K562 (cell line): ENCODE results near the gene SHB. TPM values are rescaled to one million over a fixed set of nuclear protein-coding genes. Genes with fewer than 3 reads are reported as not detected.

Experiments used
- ADNP ChIP-seq: fragments of 200-800 bp; sonication (Bioruptor generic); IDR thresholded peaks from 2 replicates; pipeline ENCODE4 v1.6.1; 2016; ENCODE audit warnings: missing genetic modification characterization, missing compliant biosample characterization
- BRD4 ChIP-seq: fragments of 200-600 bp; sonication (generic); IDR thresholded peaks from 2 replicates; pipeline ENCODE4 v1.6.1; 2017; ENCODE audit warnings: inconsistent platforms
- CBFA2T3 ChIP-seq: fragments of 450-650 bp; IDR thresholded peaks from 2 replicates; pipeline ENCODE4 v1.6.1; 2017
- EP400 ChIP-seq: fragments of 450-650 bp; IDR thresholded peaks from 2 replicates; pipeline ENCODE4 v1.6.1; 2017; ENCODE audit warnings: antibody characterized with exemption, mild to moderate bottlenecking, moderate library complexity
- ILF3 ChIP-seq: fragments of 450-650 bp; IDR thresholded peaks from 2 replicates; pipeline ENCODE4 v1.6.1; 2018; ENCODE audit warnings: antibody characterized with exemption, mild to moderate bottlenecking, moderate library complexity, borderline replicate concordance
- KDM5B ChIP-seq: fragments of 200-600 bp; sonication (generic); IDR thresholded peaks from 2 replicates; pipeline ENCODE4 v1.6.1; 2012; ENCODE audit warnings: low read depth, mild to moderate bottlenecking, moderate library complexity, low read length, control low read depth, inconsistent platforms; ENCODE audit not compliant: insufficient replicate concordance
- NCOA1 ChIP-seq: fragments of 450-650 bp; IDR thresholded peaks from 2 replicates; pipeline ENCODE4 v1.6.1; 2016; ENCODE audit warnings: low read depth
- NFXL1 ChIP-seq: fragments of 450-650 bp; formaldehyde crosslinking; IDR thresholded peaks from 2 replicates; pipeline ENCODE4 v1.4.0; 2021; ENCODE audit warnings: mild to moderate bottlenecking
- RAD21 ChIP-seq, 2 experiments: fragments of 250-450 bp in 1 of 2; fragments of 450-650 bp in 1 of 2; sonication (Bioruptor Pico) in 1 of 2; formaldehyde crosslinking in 1 of 2; IDR thresholded peaks in 1 of 2; conservative IDR thresholded peaks in 1 of 2; 2 replicates each; pipeline versions ENCODE4 v1.4.0 to v1.8.0; 2020 to 2022; ENCODE audit warnings: mild to moderate bottlenecking in 2 of 2, moderate library complexity in 1 of 2
- RFX5 ChIP-seq: IDR thresholded peaks from 2 replicates; pipeline ENCODE4 v1.6.1; 2011; ENCODE audit warnings: low read depth, mild to moderate bottlenecking, improper control_type of control experiment, low read length
- RNF2 ChIP-seq: sonication (generic); IDR thresholded peaks from 2 replicates; pipeline ENCODE4 v1.6.1; 2016
- SIRT6 ChIP-seq: IDR thresholded peaks from one replicate; pipeline ENCODE4 v1.6.1; 2012; ENCODE audit warnings: low read depth, mild to moderate bottlenecking, control low read depth, inconsistent platforms, low read length, moderate library complexity
- SMAD2 ChIP-seq: fragments of 150-350 bp; IDR thresholded peaks from 2 replicates; pipeline ENCODE4 v1.6.1; 2014; ENCODE audit warnings: low read depth, mild to moderate bottlenecking, low read length
- SMAD4 ChIP-seq: fragments of 250-450 bp; sonication (Bioruptor Pico); conservative IDR thresholded peaks from 2 replicates; pipeline ENCODE4 v1.8.0; 2021; ENCODE audit warnings: inconsistent platforms, mild to moderate bottlenecking, moderate library complexity
- SOX6 ChIP-seq: fragments of 450-650 bp; IDR thresholded peaks from 2 replicates; pipeline ENCODE4 v1.6.1; 2014; ENCODE audit warnings: mild to moderate bottlenecking
- SPI1 ChIP-seq: IDR thresholded peaks from 2 replicates; pipeline ENCODE4 v1.6.1; 2011; ENCODE audit warnings: low read depth, low read length, control low read depth, borderline replicate concordance
- ZBTB7A ChIP-seq: IDR thresholded peaks from 2 replicates; pipeline ENCODE4 v1.6.1; 2011; ENCODE audit warnings: low read depth, mild to moderate bottlenecking, low read length, moderate library complexity, borderline replicate concordance; ENCODE audit not compliant: control insufficient read depth
- ZNF445 ChIP-seq: fragments of 250-450 bp; sonication (Bioruptor Pico); IDR thresholded peaks from 2 replicates; pipeline ENCODE4 v1.4.0; 2020; ENCODE audit warnings: low read depth, mild to moderate bottlenecking, moderate library complexity
- ZNF696 ChIP-seq: fragments of 250-450 bp; sonication (Bioruptor Pico); conservative IDR thresholded peaks from 2 replicates; pipeline ENCODE4 v1.4.0; 2020; ENCODE audit warnings: mild to moderate bottlenecking, moderate library complexity
- polyA plus RNA-seq, 8 experiments: library from polyadenylated mRNA; depleted of rRNA in 4 of 8; stranded (reverse) in 5 of 8; unstranded in 3 of 8; fragments of >200 nt; fragmentation: Nextera tagmentation in 2 of 8; fragmentation: Illumina TruSeq in 1 of 8; extraction: Ambion mirVana in 2 of 8; extraction: Trizol in 1 of 8; gene quantifications; 2 replicates each; pipeline versions ENCODE4 v1.2.1 to v1.2.3, GENCODE V29; 2011 to 2014; ENCODE audit warnings: inconsistent platforms in 1 of 8, missing spikeins in 1 of 8
- total RNA-seq, 7 experiments: library from RNA; depleted of rRNA in 6 of 7; stranded (reverse); fragments of >200 nt in 6 of 7; fragmentation: Illumina TruSeq in 2 of 7; extraction: Trizol in 2 of 7; gene quantifications; 2 replicates each; pipeline versions ENCODE4 v1.2.1 to v1.2.3, GENCODE V29; 2011 to 2021; ENCODE audit warnings: low replicate concordance in 1 of 7
- TF ChIP-seq, protein P1 (sequence below): fragments of 250-450 bp; sonication (Bioruptor Pico); IDR thresholded peaks from 2 replicates; pipeline ENCODE4 v1.8.0; 2022; ENCODE audit warnings: inconsistent platforms
- TF ChIP-seq, protein P2 (sequence below): fragments of 450-650 bp; IDR thresholded peaks from 2 replicates; pipeline ENCODE4 v1.6.1; 2016; ENCODE audit warnings: missing biosample characterization, missing genetic modification characterization
- TF ChIP-seq, protein P3 (sequence below): fragments of 450-650 bp; IDR thresholded peaks from 2 replicates; pipeline ENCODE4 v1.6.1; 2017; ENCODE audit warnings: antibody characterized with exemption, mild to moderate bottlenecking

SHB gene
- total and polyA plus RNA-seq, 9 of the 15 experiments (the other 6 are each of a cell fraction or from before 2014, with no cell fraction given), result 0.78 to 16.0 (median 5.3) TPM

DNA sequence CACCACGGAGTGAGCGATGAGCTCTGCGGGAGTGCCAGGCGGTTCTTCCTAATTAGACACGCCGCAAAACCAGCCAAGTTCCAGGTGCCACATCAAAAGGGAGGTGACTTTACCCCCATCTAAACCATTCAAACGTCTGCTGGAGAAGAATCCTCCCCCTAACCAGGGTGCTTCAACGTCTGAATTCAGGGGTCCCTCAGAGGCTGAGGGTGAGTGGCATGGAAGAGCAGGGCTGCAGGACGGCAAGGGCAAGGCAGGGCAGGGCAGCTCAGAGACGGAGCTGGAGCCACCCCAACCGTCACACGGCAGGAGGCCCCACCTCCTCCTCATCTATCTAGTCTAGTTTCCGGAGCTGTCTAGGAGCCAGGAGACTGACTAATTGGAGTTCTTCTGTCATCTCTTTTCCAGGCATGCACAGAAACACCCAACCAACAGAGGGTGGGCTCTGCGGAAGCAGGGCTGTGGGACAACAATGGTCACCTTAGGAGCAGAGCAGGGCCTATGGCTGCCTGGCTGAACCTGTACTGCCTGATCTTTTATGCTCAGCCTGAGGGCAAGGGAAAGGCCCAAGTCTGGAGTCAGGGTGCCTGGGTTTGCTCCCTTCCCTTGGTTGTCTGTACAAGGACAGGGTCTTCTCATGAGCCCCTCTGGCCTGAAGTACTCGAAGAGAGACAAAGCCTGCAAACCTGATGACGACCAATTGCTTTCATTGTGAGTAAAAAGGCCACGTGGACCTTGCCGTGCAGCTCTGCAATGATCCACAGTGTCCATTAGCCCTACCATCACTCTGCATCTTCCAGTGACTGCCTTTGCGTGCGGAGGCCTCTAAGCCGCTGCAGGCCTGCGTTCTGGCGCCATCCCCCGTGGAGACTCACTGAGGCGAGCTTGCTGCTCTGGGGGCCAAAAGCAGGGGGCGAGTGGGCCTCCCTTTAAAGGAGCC, 84.1 kb downstream of the SHB start (continued):
- peak; percentile 28 for TF ChIP-seq KDM5B
- TF ChIP-seq, protein P1, sequence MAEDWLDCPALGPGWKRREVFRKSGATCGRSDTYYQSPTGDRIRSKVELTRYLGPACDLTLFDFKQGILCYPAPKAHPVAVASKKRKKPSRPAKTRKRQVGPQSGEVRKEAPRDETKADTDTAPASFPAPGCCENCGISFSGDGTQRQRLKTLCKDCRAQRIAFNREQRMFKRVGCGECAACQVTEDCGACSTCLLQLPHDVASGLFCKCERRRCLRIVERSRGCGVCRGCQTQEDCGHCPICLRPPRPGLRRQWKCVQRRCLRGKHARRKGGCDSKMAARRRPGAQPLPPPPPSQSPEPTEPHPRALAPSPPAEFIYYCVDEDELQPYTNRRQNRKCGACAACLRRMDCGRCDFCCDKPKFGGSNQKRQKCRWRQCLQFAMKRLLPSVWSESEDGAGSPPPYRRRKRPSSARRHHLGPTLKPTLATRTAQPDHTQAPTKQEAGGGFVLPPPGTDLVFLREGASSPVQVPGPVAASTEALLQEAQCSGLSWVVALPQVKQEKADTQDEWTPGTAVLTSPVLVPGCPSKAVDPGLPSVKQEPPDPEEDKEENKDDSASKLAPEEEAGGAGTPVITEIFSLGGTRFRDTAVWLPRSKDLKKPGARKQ (CRISPR knock-in tag), result no peak
- TF ChIP-seq EP400, result no peak
- TF ChIP-seq RFX5, result no peak
- TF ChIP-seq ZNF445 (CRISPR knock-in tag), result no peak
- peak; percentile 54; the same call in 1 of the 2 replicates for TF ChIP-seq ZBTB7A
- no peak for TF ChIP-seq SOX6
- TF ChIP-seq NCOA1, result 0 out of 2 replicates have a peak, but pooled peaks have one; percentile 19
- no peak for TF ChIP-seq SMAD2
- peak; percentile 84 for TF ChIP-seq SMAD4 (CRISPR knock-in tag)
- TF ChIP-seq RAD21 (CRISPR knock-in tag; conservative IDR thresholded peaks at IDR 0.05 in 1 of 2, IDR thresholded peaks at IDR 0.05 in 1 of 2), result peak in 1 of 2 experiments; percentile 46; a peak in 3 of 4 replicates
- TF ChIP-seq, protein P2, sequence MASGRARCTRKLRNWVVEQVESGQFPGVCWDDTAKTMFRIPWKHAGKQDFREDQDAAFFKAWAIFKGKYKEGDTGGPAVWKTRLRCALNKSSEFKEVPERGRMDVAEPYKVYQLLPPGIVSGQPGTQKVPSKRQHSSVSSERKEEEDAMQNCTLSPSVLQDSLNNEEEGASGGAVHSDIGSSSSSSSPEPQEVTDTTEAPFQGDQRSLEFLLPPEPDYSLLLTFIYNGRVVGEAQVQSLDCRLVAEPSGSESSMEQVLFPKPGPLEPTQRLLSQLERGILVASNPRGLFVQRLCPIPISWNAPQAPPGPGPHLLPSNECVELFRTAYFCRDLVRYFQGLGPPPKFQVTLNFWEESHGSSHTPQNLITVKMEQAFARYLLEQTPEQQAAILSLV, result no peak
- TF ChIP-seq NFXL1, result no peak
- no peak for TF ChIP-seq ADNP (tag)
- TF ChIP-seq ILF3, result no peak
- TF ChIP-seq ZNF696, result no peak
- no peak for TF ChIP-seq SIRT6
- TF ChIP-seq CBFA2T3, result 0 out of 2 replicates have a peak, but pooled peaks have one; percentile 7
- TF ChIP-seq, protein P3, sequence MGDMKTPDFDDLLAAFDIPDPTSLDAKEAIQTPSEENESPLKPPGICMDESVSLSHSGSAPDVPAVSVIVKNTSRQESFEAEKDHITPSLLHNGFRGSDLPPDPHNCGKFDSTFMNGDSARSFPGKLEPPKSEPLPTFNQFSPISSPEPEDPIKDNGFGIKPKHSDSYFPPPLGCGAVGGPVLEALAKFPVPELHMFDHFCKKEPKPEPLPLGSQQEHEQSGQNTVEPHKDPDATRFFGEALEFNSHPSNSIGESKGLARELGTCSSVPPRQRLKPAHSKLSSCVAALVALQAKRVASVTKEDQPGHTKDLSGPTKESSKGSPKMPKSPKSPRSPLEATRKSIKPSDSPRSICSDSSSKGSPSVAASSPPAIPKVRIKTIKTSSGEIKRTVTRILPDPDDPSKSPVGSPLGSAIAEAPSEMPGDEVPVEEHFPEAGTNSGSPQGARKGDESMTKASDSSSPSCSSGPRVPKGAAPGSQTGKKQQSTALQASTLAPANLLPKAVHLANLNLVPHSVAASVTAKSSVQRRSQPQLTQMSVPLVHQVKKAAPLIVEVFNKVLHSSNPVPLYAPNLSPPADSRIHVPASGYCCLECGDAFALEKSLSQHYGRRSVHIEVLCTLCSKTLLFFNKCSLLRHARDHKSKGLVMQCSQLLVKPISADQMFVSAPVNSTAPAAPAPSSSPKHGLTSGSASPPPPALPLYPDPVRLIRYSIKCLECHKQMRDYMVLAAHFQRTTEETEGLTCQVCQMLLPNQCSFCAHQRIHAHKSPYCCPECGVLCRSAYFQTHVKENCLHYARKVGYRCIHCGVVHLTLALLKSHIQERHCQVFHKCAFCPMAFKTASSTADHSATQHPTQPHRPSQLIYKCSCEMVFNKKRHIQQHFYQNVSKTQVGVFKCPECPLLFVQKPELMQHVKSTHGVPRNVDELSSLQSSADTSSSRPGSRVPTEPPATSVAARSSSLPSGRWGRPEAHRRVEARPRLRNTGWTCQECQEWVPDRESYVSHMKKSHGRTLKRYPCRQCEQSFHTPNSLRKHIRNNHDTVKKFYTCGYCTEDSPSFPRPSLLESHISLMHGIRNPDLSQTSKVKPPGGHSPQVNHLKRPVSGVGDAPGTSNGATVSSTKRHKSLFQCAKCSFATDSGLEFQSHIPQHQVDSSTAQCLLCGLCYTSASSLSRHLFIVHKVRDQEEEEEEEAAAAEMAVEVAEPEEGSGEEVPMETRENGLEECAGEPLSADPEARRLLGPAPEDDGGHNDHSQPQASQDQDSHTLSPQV, result peak; percentile 85
- TF ChIP-seq SPI1, result no peak
- TF ChIP-seq RNF2, result peak; percentile 38; the same call in 1 of the 2 replicates
- no peak for TF ChIP-seq BRD4
